GM12878 (cell line): ENCODE results near the gene DCTN1. TPM values are rescaled to one million over a fixed set of nuclear protein-coding genes. Genes with fewer than 3 reads are reported as not detected.

Experiments used
- ATAC-seq: fragments of 200-7000 bp; cut with Tn5 transposase; 3 replicates; pipeline ENCODE4 v1.9.1; 2020; ENCODE audit warnings: mild to moderate bottlenecking, moderate library complexity
- BruUV-seq: library from RNA; stranded (reverse); fragments of 400-500 nt; replicated peaks from 2 replicates; lab custom pipeline; 2021; lab: Mats Ljungman, UMichigan
- CTCF ChIA-PET: fragments of 300-600 bp; sonication (Branson Sonifier 250); formaldehyde crosslinking; extraction: SDS; loops from one replicate; lab custom pipeline; 2021; ENCODE audit warnings: inconsistent platforms; lab: Yijun Ruan, JAX
- POLR2A ChIA-PET: fragments of 350-600 bp; formaldehyde crosslinking; extraction: SDS; loops from one replicate; lab custom pipeline; 2021; ENCODE audit warnings: inconsistent platforms; lab: Charles Lee
- RAD21 ChIA-PET: fragments of 300-600 bp; sonication (Branson Sonifier 250); formaldehyde crosslinking; loops from one replicate; lab custom pipeline; 2023; ENCODE audit warnings: antibody characterized with exemption; ENCODE audit not compliant: unreplicated experiment; lab: Charles Lee
- SMC1A ChIA-PET: fragments of 300-600 bp; sonication (Branson Sonifier 250); formaldehyde crosslinking; loops from one replicate; lab custom pipeline; 2023; ENCODE audit not compliant: unreplicated experiment, uncharacterized antibody; lab: Charles Lee
- DNase-seq: peaks from one replicate; pipeline ENCODE4 v3.0.0-alpha.2; 2011; ENCODE audit warnings: low read depth, low spot score
- FAIRE-seq: peaks from 3 replicates; lab custom pipeline; 2011; peaks lifted over from hg19 to GRCh38; lab: Jason Lieb, UNC
- H2AFZ ChIP-seq: 2 replicates; pipeline ENCODE4 v1.6.0; 2011; ENCODE audit warnings: low read depth, low read length, control low read depth; ENCODE audit not compliant: control insufficient read depth
- H3K27ac ChIP-seq: 2 replicates; pipeline ENCODE4 v1.5.1; 2011; ENCODE audit warnings: control low read depth; ENCODE audit not compliant: control insufficient read depth, insufficient read depth
- H3K27me3 ChIP-seq, 2 experiments: replicated peaks in 1 of 2; 2 replicates each; pipeline versions ENCODE4 v1.6.0 to v1.6.1; 2011; ENCODE audit warnings: low read length in 1 of 2; ENCODE audit not compliant: control insufficient read depth in 2 of 2, insufficient read depth in 2 of 2
- H3K36me3 ChIP-seq, 2 experiments: 2 replicates each; pipeline ENCODE4 v1.5.1; 2011; ENCODE audit warnings: low read length in 1 of 2; ENCODE audit not compliant: control insufficient read depth in 2 of 2, insufficient read depth in 2 of 2
- H3K4me1 ChIP-seq: 2 replicates; pipeline ENCODE4 v1.6.1; 2011; ENCODE audit warnings: mild to moderate bottlenecking, low read length, moderate library complexity, mixed read lengths; ENCODE audit not compliant: control insufficient read depth, insufficient read depth
- H3K4me2 ChIP-seq: 2 replicates; pipeline ENCODE4 v1.6.0; 2011; ENCODE audit warnings: control low read depth; ENCODE audit not compliant: control insufficient read depth, insufficient read depth
- H3K4me3 ChIP-seq: fragments of 200-600 bp; sonication (generic); 2 replicates; pipeline ENCODE4 v1.5.1; 2016
- H3K79me2 ChIP-seq: 2 replicates; pipeline ENCODE4 v1.6.0; 2011; ENCODE audit warnings: low read length; ENCODE audit not compliant: control insufficient read depth, insufficient read depth
- H3K9ac ChIP-seq: 2 replicates; pipeline ENCODE4 v1.8.0; 2011; ENCODE audit warnings: low read length, control low read depth, mixed read lengths; ENCODE audit not compliant: control insufficient read depth, insufficient read depth
- H3K9me3 ChIP-seq: replicated peaks from 3 replicates; pipeline ENCODE4 v1.5.1; 2011; ENCODE audit warnings: mild to moderate bottlenecking, low read length; ENCODE audit not compliant: control insufficient read depth, insufficient read depth
- H4K20me1 ChIP-seq: 2 replicates; pipeline ENCODE4 v1.6.0; 2011; ENCODE audit not compliant: control insufficient read depth, insufficient read depth
- BRCA1 ChIP-seq: IDR thresholded peaks from 2 replicates; pipeline ENCODE4 v1.6.1; 2011; ENCODE audit warnings: low read depth, low read length, improper control_type of control experiment
- EP300 ChIP-seq, 2 experiments: fragments of 150-350 bp in 1 of 2; IDR thresholded peaks; 2 replicates each; pipeline ENCODE4 v1.6.1; 2011 to 2012; ENCODE audit warnings: low read depth in 2 of 2, low read length in 2 of 2, borderline replicate concordance in 1 of 2, improper control_type of control experiment in 1 of 2, inconsistent platforms in 1 of 2; ENCODE audit not compliant: control insufficient read depth in 1 of 2
- ETV6 ChIP-seq, 2 experiments: fragments of 450-650 bp in 1 of 2; IDR thresholded peaks in 1 of 2; conservative IDR thresholded peaks in 1 of 2; 2 replicates each; pipeline ENCODE4 v1.6.1; 2014; ENCODE audit warnings: antibody characterized with exemption in 1 of 2, borderline replicate concordance in 1 of 2, low read depth in 1 of 2, mild to moderate bottlenecking in 1 of 2, moderate library complexity in 1 of 2
- KLF5 ChIP-seq: fragments of 450-650 bp; IDR thresholded peaks from 2 replicates; pipeline ENCODE4 v1.6.1; 2014; ENCODE audit warnings: mild to moderate bottlenecking; ENCODE audit not compliant: partially characterized antibody
- NFIC ChIP-seq: IDR thresholded peaks from 2 replicates; pipeline ENCODE4 v1.6.1; 2012; ENCODE audit warnings: low read depth, mild to moderate bottlenecking, inconsistent platforms, low read length, moderate library complexity
- RCOR1 ChIP-seq: conservative IDR thresholded peaks from 2 replicates; pipeline ENCODE4 v1.6.1; 2012; ENCODE audit warnings: low read depth, low read length, improper control_type of control experiment
- RFX5 ChIP-seq: IDR thresholded peaks from 2 replicates; pipeline ENCODE4 v1.6.1; 2011; ENCODE audit warnings: low read depth, low read length, improper control_type of control experiment
- STAT1 ChIP-seq: fragments of 450-650 bp; conservative IDR thresholded peaks from 2 replicates; pipeline ENCODE4 v1.6.1; 2014; ENCODE audit warnings: antibody characterized with exemption, mild to moderate bottlenecking
- WGBS: methylation state at CpG from one replicate; pipeline ENCODE4 v1.1.6; 2016; ENCODE audit warnings: low lambda C conversion rate; ENCODE audit not compliant: insufficient replicate concordance, insufficient coverage; ENCODE audit errors: missing lambda C conversion rate; 5-methylcytosine and 5-hydroxymethylcytosine counted together
- in situ Hi-C: fragments of 300-500 bp; cut with MboI; formaldehyde crosslinking; loops from 9 replicates; pipeline ENCODE4 v1.14.3; 2018; ENCODE audit warnings: mixed read lengths
- intact Hi-C: fragments of 100-400 bp; cut with micrococcal nuclease; formaldehyde crosslinking; loops from one replicate; pipeline ENCODE4 v1.14.2; 2022; ENCODE audit not compliant: unreplicated experiment
- polyA plus RNA-seq, 11 experiments: library from polyadenylated mRNA; depleted of rRNA in 4 of 11; unstranded in 6 of 11; stranded (reverse) in 5 of 11; fragments of >200 nt; fragmentation: Nextera tagmentation in 4 of 11; fragmentation: Illumina TruSeq in 1 of 11; extraction: Ambion mirVana in 4 of 11; extraction: Trizol in 1 of 11; gene quantifications; 1 replicate in 1 of 11; 2 replicates in 10 of 11; pipeline versions ENCODE4 v1.2.1 to v1.2.3, GENCODE V29; 2011 to 2016; ENCODE audit warnings: inconsistent platforms in 2 of 11, missing spikeins in 2 of 11, low read depth in 1 of 11
- total RNA-seq, 4 experiments: library from RNA; depleted of rRNA in 3 of 4; stranded (reverse); fragments of >200 nt in 3 of 4; fragmentation: Illumina TruSeq in 1 of 4; extraction: Trizol in 1 of 4; gene quantifications; 2 replicates each; pipeline versions ENCODE4 v1.2.1 to v1.2.3, GENCODE V29; 2013 to 2021

The DCTN1 gene
- total and polyA plus RNA-seq, 10 of the 15 experiments (the other 5 are each of a cell fraction or from before 2014, with no cell fraction given): 44.1 to 116 (median 64.8) TPM

- no peak overlapping the region for H3K9ac ChIP-seq
- ChIA-PET CTCF (no interaction called here), SMC1A (no interaction called here), POLR2A (no interaction called here), RAD21 (no interaction called here)
- intact Hi-C loops (no loop called here), in situ Hi-C loops (no loop called here)
- no peak for ATAC-seq
- BruUV-seq: no TSS peak
- H4K20me1 ChIP-seq: no peaks in the 10 kb centered on the region
- no peak for DNase-seq
- no peak for TF ChIP-seq KLF5
- peaks cover 19 to 24% of the 10 kb centered on the region in 2 experiments; a peak in 3 of 4 replicates for H3K36me3 ChIP-seq
- no peaks in the 10 kb centered on the region for H3K9me3 ChIP-seq
- WGBS: 92% methylated on average over 6 of the region's 6 CpGs
- no peaks in the 10 kb centered on the region for H3K79me2 ChIP-seq
- H3K27me3 ChIP-seq: no peaks in the 10 kb centered on the region
- H3K4me2 ChIP-seq: no peak overlapping the region
- FAIRE-seq: no peak
- H3K4me1 ChIP-seq: no peaks in the 10 kb centered on the region
- no peak overlapping the region for H3K4me3 ChIP-seq
- H2AFZ ChIP-seq: no peak overlapping the region
- no peak overlapping the region for H3K27ac ChIP-seq
Observed at GRCh38 chr2:74372674-74373073, 7.4 kb downstream of the DCTN1 start.

GRCh38 chr2:74371421-74371820 is 8.7 kb downstream of the DCTN1 start:
- H3K36me3 ChIP-seq: peaks cover 17 to 30% of the 10 kb centered on the region in 2 experiments; a peak in 3 of 4 replicates
- ChIA-PET POLR2A (no interaction called here), CTCF (no interaction called here)

More at GRCh38 chr2:74371421-74371820, 8.7 kb downstream of the DCTN1 start:
- DNase-seq (no peak), ATAC-seq (no peak), FAIRE-seq (no peak)
- 100% methylated on average over 9 of the region's 9 CpGs for WGBS
- no peaks in the 10 kb centered on the region for H4K20me1 ChIP-seq
- no peak overlapping the region for H2AFZ ChIP-seq
- H3K9ac ChIP-seq: no peak overlapping the region
- BruUV-seq: no TSS peak
- TF ChIP-seq STAT1 (no peak), NFIC (no peak), EP300 (IDR thresholded peaks at IDR 0.05; ENCODE audit: borderline replicate concordance in 1 of 2, control insufficient read depth in 1 of 2, low read depth in 2 of 2, low read length in 2 of 2) (no peak), RCOR1 (no peak), RFX5 (no peak), ETV6 (conservative IDR thresholded peaks at IDR 0.05 in 1 of 2, IDR thresholded peaks at IDR 0.05 in 1 of 2; ENCODE audit: borderline replicate concordance in 1 of 2, low read depth in 1 of 2) (no peak), BRCA1 (no peak)
- intact Hi-C loops (no loop called here), in situ Hi-C loops (no loop called here)
- no peak overlapping the region for H3K27ac ChIP-seq
- no peaks in the 10 kb centered on the region for H3K27me3 ChIP-seq
- H3K4me3 ChIP-seq: no peak overlapping the region
- ChIA-PET RAD21 (no interaction called here), SMC1A (no interaction called here)
- no peak overlapping the region for H3K4me2 ChIP-seq
- no peaks in the 10 kb centered on the region for H3K79me2 ChIP-seq
- H3K4me1 ChIP-seq: no peaks in the 10 kb centered on the region
- no peaks in the 10 kb centered on the region for H3K9me3 ChIP-seq
